GM12891 (cell line): ENCODE measurements around the gene OPCML.

ENCODE experiments used
- PAX5 ChIP-seq: IDR thresholded peaks from 2 replicates; pipeline ENCODE4 v1.6.1; 2011; ENCODE audit warnings: low read length, moderate library complexity, mild to moderate bottlenecking; ENCODE audit not compliant: insufficient read depth, severe bottlenecking
- POLR2A ChIP-seq: IDR thresholded peaks from 2 replicates; pipeline ENCODE4 v1.6.1; 2011; ENCODE audit warnings: low read depth, low read length, control low read depth
- TAF1 ChIP-seq: IDR thresholded peaks from 2 replicates; pipeline ENCODE4 v1.6.1; 2011; ENCODE audit warnings: low read depth, low read length, control low read depth

DNA sequence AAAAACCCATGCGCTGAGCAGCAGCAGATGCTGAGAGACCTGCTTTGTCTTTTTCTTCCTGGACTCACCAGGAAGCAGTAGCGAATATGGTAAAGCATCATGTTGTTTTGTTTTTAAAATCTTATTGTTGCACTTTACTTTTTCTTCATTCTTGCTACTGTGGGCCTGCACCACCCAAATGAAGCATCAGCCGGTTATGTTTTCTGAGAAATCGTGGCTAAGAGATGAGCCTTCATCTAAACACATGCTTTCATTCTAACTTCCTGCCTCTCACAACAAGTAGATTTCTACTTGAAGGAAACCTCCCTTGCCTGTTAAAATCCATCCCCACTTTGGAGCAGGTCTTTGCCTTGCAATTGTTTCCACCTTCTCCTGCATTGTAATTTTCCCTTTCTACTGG is 1136.0 kb downstream of the OPCML start:
- no peak for TF ChIP-seq POLR2A
- TF ChIP-seq TAF1: no peak
- no peak for TF ChIP-seq PAX5
